ENCODE results near the gene FAM180A.
"Not testable (repeated sequence)": the region's sequence is repeated elsewhere in the genome, so short reads cannot be mapped to it uniquely, and the experiment has no call there.

Gene FAM180A

GRCh38 chr7:135712796-135713195 is 35.8 kb downstream of the FAM180A start:
- no peak for DNase-seq (ENCODE audit: low read depth)

- DNase-seq (ENCODE audit: low read depth), result no peak
Measured at GRCh38 chr7:135712182-135712782, 36.3 kb downstream of the FAM180A start.

DNA sequence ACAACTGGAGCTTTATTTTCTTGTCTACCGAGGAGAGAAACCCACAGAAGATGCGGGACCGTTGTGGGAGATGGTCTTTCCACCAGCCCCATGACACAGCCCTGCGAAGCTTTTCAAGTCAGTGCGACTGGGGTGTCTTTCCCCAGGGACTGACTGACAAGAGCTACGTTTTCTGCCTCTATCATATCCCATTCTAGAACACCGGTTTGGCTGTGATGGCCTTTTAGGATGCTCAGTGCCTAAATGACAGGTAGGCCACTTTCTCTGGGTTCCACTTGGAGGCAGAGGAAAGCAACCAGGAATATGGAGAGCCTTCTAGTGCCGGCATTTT is 37.5 kb downstream of the FAM180A start:
- DNase-seq (ENCODE audit: low read depth), result no peak

DNA sequence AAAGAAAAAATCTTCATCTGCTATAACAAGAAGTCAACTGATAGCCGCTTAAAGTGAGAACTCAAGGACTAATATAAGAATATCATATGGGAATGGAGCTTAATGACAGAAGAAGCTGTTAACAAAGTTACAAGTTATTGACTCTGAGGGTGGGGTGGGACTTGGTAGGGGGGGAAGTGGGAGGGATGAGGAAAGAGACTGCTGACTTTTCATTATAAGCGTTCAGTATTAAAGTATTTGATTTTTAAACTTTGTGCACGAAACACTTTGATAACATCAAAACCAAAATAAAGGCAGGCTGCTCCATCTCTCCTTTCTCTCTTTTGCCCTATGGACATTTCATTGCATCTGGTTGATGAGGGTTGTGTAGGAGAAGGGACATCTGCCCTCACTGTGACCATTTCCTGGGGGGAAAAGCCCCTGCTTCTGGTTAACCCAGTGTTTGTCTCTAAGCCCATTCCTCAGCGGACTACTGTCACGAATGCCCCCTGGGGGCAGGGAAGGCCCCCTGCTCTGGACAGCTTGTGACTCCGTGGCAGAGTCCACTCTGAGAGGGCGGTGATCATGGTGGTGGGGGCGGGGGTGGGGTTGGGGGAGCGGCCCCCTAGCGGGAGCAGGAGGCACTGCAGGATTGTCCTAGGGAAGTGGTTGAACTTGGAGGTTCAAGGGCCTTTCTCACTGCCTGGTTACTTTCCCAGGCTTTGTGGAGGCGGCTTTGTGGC is 38.0 kb downstream of the FAM180A start:
- no peak for DNase-seq (ENCODE audit: low read depth)

- DNase-seq (ENCODE audit: low read depth), result no peak
Measured at GRCh38 chr7:135709508-135709907, 39.1 kb downstream of the FAM180A start.

DNA sequence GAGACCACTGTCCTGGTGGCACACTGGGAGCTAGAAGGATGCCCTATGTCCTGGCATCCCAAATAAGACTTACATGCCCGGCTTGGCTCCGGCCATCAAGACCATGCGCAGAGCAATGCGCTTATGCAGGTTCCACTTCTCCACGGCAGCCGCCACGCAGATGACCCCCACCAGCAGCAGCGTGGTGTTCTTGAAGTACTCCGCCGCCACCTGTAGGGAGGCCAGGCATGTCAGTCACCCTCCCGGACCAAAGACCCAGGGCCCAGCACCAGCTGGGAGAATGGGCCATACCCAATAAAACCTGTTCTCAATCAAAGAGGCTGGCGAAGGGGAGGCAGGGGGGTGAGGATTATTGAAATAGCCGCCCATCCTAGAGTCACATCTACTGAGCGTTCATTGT is 40.6 kb downstream of the FAM180A start:
- DNase-seq (ENCODE audit: low read depth), result no peak

- no peak for DNase-seq (ENCODE audit: low read depth)
Measured at GRCh38 chr7:135707570-135707966, 41.0 kb downstream of the FAM180A start.

- DNase-seq (ENCODE audit: low read depth), result no peak
Measured at GRCh38 chr7:135706858-135707569, 41.6 kb downstream of the FAM180A start.

DNA sequence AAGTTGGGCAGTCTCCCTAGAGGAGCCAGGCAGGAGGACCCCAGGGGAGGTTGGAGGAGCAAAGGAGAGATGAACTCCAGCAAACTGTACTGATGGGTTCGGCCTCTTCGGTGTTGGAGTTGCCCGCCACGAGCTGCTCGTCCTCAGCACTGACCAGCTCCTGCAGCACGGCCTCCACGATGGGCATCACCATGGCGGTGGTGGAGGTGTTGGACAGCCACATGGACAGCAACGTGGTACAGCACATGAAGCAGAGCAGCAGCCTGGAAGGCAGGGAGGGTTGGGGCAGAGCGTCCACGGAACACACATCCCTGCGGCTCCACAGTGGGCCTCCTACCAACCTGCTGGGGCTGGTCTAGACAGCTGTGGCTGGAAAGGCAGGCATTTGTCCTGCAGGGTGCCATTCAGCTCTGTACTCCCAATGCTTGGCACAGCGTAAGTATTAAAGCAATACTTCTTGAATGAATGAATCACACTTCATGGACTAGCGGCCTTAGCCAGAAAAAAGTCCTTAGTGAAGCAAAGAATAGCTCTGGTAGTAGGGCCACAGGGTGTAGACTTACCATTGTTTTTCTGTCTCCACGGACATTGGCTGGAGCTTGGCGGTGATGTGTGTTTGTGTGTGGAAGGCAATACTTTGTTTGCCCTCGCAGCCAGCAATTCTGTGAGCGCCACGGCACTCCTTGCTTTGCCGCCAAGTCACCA is 42.4 kb downstream of the FAM180A start:
- DNase-seq (ENCODE audit: low read depth), result no peak

- no peak for DNase-seq (ENCODE audit: low read depth)
Measured at GRCh38 chr7:135704698-135705097, 43.9 kb downstream of the FAM180A start.

DNA sequence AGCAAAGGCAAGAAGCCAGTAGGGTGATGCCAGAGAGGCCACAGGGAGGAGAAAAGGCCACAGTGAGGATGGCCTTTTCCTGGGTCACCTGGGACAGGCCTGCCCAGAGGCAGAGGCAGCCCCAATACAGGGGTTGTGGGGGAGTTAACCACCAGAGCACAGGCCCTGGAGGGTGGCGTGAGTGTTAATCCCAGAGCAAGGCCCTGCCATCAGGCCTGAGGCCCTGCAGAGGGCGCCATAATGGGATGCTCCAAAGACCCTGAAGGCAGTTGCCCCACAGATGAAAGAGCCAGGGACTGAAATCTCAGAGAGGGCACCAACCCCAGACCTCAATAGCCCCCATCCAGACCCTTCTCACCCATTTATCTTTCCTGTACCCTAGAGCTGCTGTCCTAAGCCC is 44.5 kb downstream of the FAM180A start:
- DNase-seq (ENCODE audit: low read depth), result no peak

GRCh38 chr7:135697276-135698049 is 51.1 kb downstream of the FAM180A start:
- DNase-seq (ENCODE audit: low read depth), result no peak

DNA sequence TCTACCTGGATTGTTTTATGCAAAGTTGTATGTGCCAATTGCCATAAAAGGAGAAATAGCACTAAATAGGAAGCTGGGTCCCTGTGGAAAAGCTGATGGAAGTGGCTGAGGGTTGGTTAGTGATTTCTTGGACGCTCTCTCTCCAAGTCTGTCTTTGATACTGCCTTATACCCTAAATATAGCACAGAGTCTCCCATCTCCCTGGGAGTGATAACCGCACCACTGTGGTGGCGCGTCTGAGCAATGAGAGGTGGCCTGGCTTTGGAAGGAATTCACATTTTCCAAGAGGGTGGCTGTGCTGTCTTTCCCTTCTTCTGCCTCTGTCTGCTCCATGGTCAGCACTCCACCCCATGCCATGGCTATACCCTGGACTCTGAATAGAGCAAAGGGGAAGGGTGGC is 55.1 kb downstream of the FAM180A start:
- DNase-seq (ENCODE audit: low read depth), result no peak

DNA sequence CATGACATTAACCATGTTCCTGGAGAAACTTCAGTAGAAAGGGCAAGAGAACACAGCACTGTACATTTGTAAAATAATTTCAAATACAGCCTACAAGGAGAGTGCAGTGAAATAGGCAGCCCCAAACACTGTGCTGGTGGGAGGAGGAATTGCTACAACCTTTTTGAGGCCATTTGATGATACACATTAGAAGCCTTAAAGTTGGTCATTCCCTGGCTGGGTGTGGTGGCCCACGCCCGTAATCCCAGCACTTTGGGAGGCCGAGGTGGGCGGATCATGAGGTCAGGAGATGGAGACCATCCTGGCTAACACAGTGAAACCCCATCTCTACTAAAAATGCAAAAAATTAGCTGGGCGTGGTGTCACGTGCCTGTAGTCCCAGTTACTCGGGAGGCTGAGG is 56.0 kb downstream of the FAM180A start:
- DNase-seq (ENCODE audit: low read depth), result not testable (repeated sequence)

GRCh38 chr7:135692055-135692454 is 56.6 kb downstream of the FAM180A start:
- no peak for DNase-seq (ENCODE audit: low read depth)

- DNase-seq (ENCODE audit: low read depth), result no peak
Measured at GRCh38 chr7:135690566-135690965, 58.0 kb downstream of the FAM180A start.

GRCh38 chr7:135687466-135687865 is 61.1 kb downstream of the FAM180A start:
- DNase-seq (ENCODE audit: low read depth), result no peak

DNA sequence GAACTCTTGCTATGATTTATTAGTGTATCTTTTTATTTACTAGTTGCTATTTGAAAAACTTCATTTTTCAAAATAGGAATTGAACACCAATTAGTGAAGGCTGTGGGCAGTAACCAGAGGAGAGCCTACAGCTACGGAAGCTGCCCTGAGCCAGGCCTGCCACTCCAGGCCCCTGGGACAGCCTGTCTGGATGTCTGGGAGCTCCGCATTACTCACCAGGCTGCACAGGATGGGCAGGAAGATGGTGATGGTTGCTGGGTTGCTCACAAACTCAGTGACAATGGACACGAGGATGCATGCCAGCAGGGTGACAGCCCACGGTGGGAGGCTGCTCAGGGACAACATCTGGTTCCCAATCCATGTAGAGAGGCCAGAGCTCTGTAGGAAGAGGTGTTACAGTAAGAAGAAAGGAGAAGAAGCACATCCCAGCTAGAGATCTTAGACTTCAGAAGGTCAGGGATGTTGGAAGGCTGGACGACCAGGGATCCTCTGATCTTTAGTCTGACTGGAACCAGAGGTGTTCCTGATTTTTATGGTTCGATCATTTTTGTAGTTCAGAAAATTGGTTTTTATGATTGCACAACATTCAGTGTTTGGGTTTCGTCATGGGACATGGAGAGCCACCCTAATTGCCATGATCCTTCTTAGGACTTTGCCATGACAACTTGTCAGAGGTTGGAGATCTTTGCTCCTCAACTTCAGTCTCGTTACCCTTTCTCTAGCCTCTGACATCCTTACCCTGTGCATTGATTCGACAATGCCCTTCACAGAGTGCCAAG is 63.1 kb downstream of the FAM180A start:
- DNase-seq (ENCODE audit: low read depth), result no peak

DNA sequence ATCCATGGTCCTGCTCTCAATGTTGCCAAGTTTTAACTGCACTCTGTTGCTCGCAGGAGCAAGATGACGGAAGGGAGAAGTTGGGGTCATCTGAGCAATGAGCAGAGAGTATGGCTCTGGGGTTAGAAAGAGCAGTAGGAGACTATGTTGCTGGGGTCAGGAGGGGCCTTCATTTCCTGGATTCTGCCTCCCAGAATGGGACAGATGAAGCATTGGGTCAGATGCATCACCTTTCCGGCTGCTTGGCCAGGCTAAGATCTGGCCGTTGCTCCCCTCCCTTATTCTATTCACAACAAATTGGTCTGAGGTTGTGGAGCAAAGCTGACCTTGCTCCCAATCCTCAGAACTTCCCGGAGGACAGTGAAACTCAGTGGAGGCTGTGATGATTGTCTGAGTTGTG is 63.9 kb downstream of the FAM180A start:
- no peak for DNase-seq (ENCODE audit: low read depth)

DNA sequence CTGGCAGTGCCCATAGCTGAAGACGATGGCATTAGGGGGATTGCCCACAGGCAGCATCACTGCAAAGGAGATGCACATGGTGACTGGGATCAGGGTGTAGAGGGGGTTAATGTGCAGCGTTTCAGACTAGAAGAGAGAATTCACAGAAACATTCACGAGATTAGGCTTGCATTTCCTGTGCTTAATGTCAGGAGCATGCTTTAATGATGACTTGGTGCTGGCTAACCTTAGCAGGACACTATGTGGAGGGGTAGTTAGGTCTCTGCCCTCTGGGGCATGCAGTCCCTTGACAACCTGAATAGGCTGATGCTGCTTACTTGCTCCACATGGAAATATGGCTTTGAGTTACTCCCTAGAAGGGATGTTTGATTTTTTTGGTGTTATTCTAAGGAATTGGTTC is 64.5 kb downstream of the FAM180A start:
- no peak for DNase-seq (ENCODE audit: low read depth)

- DNase-seq (ENCODE audit: low read depth), result no peak
Measured at GRCh38 chr7:135683609-135684008, 65.0 kb downstream of the FAM180A start.
